NCI-H146 treated with DMSO at 0.1 percent for 48 hours (cell line): ENCODE results near the gene TDRD12.

Source experiments
- DNase-seq: peaks from one replicate; lab custom pipeline; 2025; ENCODE audit not compliant: unreplicated experiment; lab: John Stamatoyannopoulos, UW

TDRD12 gene

DNA sequence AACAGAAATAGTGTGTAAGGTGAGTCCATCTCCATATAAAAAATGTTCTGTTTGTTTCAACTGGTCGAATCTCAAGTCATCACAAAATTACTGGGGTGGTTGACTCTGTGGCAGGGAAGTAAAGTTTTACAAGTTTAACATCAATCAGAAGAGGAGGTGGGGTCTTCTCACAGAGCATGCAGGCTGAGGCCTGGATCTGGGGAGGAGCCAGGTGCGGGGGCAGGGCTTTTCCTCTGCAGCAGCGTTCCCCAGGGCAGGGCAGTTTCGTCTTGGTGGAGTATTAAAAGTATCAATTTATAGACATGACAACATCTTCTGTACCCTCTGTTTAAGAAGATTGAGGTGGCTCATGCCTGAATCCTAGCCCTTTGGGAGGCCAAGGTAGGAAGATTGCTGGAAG lies 81.2 kb downstream of the TDRD12 start:
- DNase-seq, result no peak

DNA sequence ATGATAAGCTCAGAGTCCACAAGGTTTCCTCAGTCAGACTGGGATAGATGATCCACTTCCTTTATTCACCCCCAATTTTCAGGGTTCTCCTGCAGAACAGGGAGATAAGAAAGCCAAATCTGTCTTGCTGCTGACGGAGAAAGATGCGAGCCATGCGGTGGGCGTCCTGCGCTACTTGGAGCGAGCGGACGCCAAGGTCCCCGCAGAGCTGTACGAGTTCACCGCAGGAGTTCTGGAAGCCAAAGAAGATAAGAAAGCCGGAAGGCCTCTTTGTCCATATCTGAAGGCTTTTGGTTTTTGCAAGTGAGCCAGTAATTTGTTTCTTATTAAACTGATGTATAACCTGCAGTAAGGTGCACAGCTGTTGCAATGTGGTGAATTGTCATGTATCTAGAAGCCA lies 83.3 kb downstream of the TDRD12 start:
- DNase-seq, result no peak

DNA sequence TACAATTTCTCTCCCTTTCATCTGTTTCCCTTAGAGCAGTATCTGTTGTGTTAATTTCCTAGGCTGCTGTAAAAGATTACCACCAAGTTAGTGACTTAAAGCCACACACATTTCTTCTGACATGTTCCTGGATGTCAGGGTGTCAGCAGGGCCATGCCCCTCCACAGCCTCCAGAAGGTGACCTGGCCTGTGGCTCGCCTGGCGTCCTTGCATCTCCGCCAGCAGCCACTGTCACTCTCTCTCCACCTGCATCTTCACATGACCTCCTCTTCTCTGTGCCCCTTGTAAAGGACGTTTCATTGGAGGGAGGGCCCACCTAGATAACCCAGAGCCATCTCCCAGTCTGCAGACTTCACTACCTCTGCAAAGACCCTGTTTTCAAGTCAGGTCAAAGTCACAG lies 88.7 kb downstream of the TDRD12 start:
- DNase-seq, result no peak

DNA sequence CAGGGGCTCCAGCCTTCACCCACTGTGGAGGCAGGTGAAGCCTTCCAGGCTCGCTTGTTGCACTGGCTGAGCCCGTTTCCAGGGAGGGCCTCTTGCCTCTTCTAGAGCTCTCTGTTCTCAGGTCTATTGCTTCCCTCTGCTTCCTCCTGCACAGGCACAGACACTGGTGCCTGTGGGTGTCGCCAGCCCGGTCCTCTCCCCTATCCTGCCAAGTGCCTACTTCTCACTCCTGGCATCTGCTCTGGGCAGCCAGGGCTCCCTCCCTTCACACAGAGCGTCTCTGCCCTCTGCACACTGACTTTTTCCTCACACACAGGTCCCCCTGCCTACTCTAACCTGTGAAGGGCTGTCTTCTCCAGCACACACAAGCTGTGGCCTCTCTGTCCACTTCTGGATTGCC lies 89.7 kb downstream of the TDRD12 start:
- DNase-seq, result no peak

DNA sequence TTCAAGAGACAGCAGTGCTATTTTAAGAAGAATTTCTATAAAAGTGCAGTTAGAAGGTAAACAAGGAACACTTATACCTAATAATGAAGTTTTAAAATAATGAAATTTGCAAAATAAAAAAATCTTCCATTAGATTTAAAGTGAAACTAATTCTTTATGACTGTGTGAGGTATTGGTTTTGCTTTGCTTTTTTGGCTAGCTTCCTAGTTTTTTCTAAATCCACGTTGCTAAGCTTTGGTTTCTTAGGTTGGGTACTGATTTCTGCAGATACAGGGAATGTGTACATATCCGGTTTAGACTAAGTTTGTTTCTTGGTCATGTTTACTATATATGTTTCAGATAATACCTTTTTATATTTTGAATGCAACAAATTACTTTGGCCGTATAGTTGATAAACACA lies 90.2 kb downstream of the TDRD12 start:
- no peak for DNase-seq

DNA sequence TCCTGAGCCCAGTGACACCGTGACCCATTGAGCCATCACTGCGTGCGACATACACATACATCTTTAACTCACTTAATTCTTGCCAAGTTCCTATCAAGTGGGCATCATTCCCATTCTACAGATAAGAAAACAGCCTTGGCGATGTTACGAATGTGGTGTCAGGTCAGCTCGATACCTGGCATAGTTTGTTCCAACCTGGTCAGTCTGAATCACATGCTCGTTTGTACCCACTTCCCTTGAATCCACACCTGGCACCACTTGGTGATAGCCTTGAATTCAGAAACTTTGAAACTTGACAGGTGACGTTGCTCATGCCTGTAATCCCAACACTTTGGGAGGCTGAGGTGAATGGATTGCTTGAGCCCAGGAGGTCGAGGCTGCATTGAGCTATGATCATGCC lies 90.9 kb downstream of the TDRD12 start:
- DNase-seq, result no peak

DNA sequence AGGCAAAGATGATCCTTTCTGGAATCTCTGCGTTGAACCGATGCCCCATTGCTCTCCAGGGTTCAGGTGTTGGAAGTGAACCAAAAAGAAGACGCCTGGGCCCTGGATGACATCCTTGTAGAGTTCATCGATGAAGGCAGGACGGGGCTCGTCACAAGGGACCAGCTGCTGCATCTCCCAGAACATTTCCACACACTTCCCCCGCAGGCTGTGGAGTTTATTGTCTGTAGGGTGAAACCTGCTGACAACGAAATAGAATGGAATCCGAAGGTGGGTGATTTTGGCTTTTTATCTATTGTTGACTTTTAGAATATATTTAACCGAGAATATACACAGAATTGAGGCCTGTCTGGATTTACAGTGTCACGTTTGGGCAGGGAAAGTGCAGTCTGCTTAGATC lies 91.6 kb downstream of the TDRD12 start:
- no peak for DNase-seq

DNA sequence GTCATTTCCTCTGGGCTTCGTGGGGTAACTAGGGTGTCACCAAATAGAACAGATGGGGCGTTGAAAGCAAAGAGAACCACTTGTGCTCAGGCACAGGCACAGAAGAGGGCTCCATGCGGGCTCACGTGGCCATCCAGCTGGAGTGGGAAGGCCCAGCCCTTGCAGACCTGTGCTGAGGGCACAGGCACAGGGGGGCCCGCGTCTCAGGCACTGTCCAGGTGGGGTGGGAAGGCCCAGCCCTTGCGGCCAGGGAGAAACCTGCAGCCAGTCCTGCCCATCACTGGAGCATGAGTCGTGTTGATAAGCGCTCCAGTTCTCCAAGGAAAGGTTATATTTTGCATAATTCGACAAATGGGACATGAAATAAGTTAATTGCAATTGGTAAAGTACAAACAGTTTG lies 92.5 kb downstream of the TDRD12 start:
- no peak for DNase-seq

DNA sequence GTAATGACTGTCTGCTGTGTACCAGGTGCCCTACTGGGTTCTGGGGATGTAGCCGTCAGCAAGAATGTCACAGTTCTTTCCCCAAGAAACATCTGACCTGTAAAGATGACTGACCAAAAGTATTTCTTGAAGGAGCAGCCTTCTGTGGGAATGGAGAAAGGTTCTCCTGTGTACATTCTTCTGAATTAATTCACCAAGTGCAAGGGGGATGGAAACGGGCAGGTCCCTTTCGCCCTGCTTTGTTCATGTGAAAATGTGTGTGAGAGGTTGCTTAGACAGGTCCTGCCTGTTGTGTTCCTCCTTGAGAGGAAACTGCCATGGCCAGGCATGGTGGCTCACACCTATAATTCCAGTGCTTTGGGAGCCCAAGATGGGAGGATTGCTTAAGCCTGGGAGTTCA lies 93.0 kb downstream of the TDRD12 start:
- DNase-seq, result no peak

DNA sequence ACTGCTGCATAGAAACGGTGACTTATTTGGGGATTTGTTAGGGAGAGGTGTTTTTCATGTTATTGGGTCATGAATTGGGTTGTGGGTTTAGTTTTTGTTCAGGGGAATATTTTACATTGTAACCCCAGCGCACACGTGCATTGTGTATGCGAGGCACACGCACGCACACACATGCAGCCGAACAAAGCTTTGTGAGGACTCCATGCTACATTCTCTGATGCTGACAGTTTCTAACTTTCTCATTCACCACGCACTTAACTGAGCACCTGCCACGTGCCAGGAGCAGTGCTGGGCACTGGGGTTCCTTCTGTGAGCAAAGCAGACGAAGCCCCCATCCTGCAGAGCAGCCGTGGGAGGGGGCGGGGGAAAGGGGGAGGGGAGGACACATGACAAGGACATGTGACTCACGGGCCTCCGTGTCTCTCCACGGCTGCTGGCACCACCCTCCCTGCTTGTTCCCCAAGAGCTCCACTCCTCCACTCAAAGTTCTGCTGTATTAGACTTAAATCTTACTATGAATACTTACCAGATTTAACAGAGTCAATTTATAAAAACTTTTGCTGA lies 94.4 kb downstream of the TDRD12 start:
- DNase-seq, result no peak

DNA sequence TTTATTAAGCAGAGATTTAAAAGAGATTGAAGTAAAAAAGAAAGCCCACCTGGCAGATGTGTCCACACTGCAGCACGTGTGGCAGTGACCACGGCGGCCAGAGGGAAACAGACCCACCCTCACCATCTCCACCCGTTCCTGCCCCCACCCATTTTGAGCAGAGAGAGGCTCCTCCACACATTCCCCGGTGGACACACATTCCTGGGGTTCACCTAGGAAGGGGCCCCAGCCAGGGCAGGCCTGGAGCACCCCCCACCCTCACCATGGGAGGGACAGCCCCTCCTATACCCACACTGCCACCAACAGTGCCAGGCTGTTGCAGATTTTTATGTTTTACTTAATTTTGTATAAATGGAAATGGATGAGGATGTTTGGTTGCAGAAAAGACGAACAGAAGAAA lies 95.1 kb downstream of the TDRD12 start:
- DNase-seq, result no peak

DNA sequence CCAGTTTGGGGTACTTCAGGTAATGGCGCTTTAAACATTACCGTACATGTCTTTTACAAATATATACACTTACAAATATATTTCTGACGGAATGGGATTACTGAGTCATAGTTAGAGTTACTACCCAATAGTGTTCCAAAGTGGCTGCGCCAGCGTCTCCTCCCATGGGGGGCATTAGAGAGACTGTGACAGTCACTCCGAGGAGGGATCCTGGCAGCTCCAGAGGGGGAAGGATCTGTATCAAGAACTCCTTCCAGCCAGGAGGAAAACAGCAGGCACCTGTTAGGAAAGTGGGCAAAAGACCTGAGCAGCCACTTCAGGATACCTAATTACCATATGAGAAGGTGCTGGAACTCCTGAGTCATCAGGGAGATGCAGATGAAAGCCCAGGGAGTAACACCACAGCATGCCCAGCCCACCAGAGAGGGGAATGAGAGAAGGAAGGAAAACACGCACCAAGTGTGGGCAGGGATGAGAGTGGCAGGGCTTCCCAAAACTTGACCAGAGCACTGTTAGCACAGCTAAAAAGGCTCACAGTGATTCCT lies 97.1 kb downstream of the TDRD12 start:
- no peak for DNase-seq

DNA sequence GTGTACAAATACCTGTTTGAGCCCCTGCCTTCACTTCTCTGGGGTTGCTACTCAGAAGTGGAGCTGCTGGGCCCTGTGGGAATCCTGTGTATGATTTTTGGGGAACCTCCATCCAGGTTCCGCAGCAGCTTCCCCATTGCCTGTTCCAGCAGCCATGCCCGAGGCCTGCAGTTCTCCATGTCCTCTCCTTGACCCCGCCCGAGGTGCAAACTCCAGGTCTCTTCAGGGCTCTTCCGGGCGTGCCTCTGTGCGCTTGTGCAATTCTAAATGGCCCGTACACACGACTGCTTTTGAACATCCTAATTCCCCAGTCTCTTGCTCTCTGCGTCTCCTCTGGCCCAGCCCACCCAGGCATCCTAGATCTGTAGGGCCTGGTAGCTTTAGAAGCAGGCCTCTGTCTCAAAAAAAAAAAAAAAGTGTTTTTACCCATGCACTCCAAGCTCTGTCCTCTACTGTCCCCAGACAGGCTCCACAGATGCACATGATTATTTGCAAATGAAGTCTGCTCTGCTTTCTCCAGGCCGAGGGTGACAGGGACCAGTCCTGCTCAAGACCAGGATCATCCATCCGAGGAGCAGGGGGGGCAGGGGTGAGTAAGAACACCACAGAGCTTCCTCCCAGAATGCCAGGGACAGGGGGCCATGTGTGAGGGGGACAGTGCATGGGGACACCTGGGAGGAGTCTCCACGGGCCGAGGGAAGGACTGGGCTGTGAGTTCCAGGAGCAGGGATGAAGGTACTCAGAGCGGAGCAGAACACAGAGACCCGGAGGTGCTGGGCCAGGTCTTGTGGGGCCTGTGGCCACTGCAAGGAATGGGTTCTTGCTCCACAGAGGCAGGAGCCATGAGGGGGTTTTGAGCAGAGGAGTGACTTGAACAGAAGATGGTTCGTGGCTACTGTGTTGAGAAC lies 98.3 kb downstream of the TDRD12 start:
- DNase-seq, result no peak

DNA sequence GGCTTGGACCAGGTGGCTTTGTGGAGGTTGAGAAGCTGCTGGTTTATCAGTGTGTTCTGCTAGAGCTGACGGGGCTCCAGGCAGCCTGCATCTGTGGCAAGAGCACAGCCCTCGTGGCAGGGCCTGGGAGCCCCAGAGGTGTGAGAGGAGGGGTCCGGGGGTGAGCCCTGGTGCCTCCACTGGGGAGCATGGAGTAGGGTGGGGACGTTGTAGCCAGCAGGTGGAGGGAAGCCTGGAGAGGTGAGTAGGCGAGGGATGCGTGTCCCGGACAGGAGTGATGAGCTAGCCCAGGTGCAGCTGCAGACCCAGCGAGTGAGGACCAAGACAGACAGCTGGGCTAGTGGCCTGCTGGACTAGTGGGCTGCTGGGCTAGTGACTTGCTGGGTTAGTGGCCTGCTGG lies 99.0 kb downstream of the TDRD12 start:
- DNase-seq, result no peak

DNA sequence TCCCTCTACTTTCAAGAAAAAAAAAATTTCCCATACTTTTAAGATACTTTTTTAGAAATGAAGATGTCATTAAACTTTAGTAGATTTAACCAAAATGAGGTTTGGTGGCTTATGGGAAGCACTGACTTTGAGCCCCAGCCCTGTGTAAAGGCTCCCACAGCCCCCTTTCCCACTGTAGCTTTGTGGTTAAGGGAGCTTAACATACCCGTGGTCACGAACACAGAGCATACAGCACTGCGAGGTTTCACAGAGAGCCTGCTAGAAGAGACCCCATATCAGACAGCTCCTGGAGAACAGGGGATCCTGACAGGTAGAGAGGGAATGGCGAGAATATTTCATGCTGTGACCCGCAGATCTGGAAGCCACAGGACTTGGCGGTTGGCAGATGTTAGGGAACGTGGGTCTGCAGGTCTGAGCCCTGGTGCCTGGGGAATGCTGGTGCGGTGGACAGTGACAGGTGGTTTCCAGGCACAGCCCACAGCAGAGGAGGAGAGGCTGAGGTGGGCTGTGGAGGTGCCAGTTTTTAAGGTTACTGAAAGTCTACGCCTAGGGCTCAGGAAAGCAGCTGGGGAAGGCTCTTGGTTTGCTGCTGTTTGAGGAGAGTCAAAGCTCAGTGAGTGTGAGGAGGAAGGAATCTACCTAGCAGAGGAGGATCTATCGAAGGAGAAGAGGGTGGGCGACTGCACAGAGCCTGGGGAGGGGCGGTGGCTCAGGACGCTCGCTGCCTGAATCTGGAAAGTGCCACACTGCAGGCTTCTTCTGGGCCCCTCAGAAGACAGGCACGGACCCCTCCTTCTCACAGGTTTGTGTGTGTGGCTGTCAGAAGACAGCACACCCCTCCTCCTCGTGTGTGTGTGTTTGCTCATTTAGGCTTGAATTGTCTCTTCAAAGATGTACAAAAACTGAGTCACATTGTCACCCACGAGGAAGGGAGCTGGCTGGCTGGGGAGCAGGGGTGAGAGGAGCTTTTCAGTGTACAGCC lies 100.1 kb downstream of the TDRD12 start:
- no peak for DNase-seq

DNA sequence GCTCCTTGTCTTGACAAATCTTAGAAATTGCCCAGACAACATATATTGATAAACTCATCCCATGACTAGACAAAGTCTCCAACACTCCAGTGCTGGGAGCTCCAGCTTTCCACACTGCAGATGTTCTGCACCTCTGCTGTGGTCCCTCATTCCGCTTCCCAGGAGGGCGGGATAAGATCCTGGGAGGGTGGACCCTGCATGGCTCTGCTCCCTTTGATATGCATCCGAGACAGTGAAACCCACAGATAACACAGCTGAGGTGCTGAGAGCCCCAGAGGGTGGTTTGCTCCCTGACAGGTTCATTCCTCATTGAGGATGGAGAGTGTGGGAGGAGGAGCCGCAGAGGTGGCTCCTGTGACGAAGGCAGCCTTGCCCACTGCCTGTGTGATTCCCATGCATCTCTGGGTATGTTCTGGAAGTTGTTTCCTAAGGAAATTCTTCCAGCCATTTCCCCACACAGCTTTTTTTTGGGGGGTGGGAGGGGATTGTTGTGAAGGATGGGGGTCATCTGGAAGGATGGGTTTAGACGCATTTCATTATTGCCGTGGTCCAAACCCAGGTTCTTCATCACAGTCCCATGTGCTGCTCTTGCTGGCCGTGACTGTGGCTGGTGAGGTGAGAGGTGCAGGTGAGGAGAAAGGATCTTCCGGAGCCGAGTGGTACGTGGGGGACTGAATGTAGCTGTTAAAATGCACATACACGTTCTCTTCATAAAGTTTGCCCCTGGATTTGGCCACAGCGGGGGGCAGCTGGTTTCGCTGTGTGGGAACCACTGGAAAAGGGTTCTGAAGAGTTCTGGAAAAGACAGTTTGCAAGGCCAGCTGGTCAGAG lies 103.6 kb downstream of the TDRD12 start:
- DNase-seq, result no peak

DNA sequence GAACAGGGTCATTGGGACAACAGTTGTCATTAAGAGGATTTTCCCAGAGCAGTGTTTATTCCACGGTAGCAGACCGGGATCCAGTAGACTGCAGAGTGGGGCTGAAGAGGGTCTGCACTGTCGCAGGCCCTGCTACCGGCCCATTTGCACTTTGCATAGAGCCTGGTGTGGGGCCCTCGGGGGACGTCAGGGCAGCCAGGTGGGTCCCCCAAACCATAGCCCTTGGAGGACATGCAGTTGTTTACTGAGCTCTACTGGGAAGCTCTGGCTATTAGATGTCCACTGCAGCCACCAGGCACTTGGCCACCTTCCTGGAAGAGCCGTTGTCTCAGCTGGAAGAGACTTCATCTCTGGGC lies 104.2 kb downstream of the TDRD12 start:
- no peak for DNase-seq

DNA sequence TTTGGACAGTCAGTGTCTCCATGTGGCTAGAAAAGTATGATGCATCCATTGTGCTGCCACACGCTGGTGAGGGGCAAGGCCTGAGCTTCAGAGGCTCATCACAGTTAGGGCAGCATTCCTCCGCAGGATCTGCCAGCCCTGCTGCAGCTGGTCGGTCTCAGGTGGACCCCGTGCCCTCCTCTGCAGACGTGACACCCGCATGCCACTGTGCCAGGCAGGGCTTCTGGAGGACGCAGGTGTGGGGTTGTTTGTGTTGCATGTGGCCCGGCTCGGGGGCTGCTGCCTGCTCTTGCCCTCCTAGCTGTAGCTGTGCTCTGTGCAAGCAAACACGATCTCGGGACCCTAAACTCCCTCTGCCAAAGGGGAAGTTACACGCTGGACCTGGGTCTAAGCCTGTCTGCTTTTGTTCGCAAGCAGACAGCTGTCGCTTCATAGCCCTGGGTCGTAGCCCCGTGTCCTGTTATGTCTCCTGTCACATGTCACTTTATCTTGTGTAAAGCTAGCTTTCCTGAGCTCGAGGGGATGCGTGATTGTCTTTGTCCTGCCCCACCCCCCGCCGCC lies 104.7 kb downstream of the TDRD12 start:
- DNase-seq, result no peak

DNA sequence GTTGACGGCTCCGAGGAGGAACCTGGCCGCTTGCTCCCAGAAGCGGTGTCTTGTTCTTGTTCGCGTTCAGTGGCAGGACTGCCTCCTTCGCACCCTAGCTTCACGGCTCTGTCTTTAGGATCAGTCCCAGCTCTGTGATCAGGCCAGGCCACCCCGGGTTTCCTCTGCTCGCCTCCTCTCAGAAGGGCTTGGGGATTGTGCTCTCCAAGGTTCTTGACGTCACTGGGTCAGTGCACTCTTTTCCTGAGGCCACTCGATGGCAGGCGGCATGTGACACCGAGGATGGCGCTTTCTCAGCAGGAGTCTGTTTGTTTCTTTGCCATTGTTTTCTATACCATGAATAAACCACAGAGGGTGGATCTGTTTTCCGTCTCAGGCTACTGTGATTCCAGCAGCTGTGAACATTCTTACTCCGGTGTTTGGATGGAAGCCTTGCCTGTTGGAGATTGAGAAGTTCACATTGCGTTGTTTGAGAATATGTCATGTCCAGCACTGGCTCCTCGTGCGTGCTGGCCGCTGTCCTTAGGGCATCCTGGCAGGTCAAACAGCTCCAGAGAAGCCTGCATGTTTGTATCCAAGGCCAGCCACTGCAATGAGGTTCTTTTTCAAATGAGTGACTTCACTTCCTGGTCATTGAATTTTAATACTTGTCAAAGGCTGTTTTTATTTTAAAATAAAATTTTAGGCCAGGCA lies 105.5 kb downstream of the TDRD12 start:
- DNase-seq, result peak; percentile 24

DNA sequence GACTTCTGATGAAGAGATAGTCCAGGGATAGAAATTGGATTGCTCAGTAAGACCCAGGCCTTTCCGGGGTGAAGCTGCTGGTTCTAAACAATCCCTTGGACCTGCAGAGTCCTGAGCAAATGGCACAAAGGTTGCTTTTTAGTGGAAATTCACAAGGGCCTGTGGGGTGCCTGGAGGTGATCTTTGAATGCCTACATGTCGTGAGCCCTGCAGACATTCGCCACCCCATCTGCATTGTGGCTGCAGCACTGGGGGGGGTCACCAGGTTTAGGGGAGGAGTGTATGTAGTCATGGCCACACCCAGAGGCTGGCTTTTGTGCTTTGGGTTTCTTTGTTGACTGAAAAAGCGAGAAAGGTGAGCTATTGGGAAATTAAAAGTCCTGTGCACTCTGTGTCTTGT lies 108.6 kb downstream of the TDRD12 start:
- no peak for DNase-seq
